ENCODE measurements around the gene EXD3.
A peak's percentile ranks its signal among the peaks of the same experiment; 100 is the strongest.

EXD3 gene

DNA sequence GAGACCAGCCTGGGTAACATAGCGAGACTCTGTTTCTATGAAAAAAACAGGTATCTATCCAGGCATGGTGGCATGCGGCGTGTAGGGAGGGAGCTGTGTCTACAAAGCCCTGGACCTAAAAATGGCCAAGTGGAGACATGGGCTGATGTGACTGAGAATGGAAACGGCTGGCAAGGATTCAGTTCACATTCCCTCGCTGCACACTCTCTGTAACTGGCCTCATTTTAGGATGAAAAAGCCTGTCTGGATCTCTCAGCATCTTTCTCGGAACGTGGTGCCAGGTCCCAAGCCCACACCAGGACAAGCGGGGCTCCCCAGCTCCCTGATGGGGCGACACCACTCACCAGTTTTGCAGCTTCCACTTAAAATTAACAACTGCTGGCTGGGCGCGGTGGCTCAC lies 13.4 kb downstream of the EXD3 start:
- DNase-seq = no peak

DNA sequence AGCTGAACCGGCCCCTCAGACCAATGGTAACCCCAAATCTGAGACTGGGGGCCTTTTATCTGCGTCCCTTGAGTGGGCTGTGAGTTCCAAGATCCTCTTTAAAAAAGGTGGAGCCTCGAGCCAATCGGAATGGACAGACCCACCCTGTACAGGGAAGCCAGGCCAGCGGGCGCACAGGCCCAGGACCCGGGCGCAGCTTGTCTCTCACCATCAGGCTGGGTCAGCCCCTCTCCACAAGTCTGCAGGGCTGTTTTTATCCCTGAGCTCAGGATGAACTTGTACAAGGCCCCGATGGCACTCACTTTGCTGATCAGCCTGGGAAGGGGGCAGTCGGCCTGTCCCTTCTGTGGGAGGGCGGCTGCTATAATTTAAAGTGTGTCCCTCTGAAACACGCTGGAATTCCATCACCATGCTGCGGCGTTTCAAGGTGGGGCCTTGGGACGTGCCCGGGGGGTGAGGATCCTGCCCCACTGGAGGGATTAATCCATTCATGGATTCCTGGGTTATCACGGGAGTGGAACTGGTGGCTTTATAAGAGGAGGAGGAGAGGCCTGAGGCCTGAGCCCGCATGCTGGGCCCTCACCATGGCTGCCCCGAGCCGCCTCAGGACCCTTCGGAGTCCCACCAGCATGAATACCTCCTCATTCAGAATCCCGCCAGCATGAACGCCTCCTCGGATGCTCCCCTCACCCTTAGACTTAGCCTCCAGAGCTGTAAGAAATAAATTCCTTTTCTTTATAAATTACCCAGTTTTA lies 14.1 kb downstream of the EXD3 start:
- DNase-seq = no peak

DNA sequence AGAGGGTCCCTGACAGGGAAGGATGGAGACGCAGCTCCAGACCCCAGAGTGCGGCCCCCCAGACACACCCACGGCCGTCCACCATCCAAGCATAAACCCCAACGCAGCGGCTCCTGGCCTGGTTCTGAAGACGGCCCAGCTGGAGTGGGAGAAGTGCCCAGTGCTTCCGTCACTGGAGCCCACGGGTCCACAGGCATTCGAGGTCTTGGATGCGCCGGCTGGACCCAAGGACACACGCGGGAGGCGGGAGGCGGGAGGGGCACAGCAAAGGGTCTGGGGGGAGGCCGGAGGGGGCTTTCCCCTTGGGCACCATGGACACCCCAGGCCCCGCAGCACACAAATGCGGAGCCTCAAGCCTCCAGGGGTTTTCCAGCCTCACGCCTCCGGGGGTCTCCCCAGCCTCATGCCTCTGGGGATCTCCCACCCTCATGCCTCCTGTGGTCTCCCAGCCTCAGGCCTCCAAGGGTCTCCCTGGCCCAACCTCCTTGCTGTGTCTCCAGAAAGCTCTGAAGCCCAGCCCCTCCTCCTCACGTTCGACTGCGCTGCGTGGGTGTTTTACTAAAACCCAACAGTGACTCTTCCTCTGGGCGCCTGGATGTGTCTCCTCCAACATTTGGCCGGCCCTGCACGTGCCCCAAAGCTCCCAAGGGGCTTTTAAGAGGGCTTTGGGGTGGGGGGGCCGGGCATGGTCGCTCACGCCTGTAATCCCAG lies 15.2 kb downstream of the EXD3 start:
- no peak for DNase-seq

DNA sequence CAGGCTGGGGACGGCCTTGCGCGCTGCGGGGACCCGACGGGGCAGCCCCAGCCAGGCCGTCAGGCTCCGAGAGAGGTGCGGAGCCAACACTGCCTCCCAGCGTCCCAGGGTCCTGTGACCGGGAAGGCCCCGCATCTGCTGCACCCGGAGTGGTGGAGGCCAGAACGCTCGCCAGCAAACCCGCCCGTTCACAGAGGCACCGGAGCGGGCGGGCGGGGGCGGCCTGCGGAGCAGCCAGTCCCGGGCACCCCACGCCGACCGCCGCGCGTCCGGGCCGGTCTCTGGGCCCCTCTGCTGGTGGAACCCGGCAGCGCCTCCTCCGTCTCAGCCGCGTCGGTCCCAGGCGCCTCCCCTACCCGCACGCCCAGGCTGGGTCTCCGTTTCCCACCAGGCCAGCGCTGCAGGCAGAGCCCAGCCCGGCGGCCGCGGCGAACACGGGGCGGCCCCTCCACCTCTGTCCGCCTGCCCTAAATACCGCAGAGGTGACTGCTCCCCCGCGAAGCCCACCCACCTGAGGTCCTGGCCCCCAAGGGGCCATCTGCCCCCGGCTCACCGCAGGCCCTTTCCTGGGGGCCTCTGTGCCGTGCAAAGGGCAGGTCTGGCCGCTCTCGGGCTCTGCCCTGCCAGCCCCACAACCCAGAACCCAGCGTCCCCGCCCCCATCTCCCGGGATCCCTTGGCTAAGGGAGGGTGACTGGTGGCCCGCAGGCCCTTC lies 15.9 kb downstream of the EXD3 start:
- peak; percentile 22 for DNase-seq

DNA sequence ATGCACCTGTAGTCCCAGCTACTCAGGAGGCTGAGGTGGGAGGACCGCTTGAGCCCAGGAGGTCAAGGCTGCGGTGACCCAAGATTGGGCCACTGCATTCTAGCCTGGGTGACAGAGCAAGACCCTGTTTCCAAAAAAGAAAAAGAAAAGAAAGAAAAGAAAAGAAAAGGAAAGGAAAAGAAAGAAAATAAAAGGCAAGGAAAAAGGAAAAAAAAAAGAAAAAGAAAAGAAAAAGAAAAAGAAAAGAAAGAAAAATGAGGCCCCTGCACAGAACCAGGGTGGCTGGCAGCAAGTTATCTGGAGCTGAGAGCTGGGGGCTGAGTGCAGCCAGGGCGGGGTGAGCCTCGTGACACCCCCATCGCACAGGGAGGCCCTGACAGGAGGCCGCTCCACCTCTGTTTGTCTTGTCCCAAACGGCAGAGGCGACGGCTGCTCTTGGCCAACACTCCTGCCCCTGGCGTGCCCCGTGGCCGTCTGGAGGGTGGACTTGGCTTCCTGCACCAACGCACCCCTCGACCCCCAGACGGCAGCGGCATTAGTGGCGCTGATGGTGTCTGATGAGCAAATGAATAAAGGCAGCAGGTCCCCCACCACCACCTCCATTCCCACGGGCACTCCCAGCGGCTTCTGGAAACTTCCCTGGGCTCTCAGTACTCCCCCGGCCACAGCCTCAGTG lies 16.7 kb downstream of the EXD3 start:
- DNase-seq = no peak

DNA sequence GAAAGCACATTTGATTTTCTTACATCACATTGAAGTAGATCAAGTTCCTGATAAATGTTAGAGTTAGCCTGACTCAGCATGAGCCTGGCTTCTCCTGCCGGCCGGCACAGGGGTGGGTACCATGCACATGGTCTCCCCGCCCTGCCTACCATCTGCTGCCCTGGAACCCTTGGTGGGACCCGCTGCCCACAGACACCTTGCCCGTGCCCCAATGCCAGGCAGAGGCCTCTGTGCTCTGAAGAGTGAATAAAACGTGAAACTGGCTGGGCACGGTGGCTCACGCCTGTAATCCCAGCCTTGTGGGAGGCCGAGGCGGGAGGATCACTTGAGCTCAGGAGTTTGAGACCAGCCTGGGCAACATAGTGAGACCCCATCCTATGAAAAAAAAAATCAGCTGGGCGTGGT lies 17.3 kb downstream of the EXD3 start:
- peak; percentile 25 for DNase-seq

DNA sequence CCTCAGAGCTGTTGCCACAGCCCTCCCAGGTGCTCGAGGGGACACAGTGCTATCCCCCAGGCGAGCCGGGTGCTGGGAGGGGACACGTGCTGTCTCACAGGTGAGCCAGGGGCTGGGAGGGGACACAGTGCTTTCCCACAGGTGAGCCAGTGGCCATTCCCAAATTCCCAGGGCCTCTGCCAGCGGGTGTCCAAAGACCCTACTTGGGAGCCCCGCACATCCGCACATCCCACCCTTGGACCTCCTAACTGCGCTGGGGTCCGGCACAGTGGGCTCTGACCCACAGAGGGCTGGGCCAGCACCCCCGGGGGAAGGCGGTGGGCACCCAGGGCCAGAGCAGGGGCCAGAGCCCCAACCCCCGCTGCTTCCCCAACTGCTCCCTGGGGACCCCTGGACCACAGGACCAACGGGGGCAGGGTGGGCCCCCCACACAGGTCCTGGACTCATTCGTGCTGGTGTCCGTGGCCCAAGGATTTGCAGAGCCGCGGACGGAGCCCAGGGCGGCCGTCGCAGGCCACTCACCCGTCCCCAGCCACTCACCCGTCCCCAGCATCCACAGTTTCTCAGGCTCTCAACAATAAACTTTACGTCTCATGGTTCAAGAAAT lies 17.9 kb downstream of the EXD3 start:
- DNase-seq = no peak

DNA sequence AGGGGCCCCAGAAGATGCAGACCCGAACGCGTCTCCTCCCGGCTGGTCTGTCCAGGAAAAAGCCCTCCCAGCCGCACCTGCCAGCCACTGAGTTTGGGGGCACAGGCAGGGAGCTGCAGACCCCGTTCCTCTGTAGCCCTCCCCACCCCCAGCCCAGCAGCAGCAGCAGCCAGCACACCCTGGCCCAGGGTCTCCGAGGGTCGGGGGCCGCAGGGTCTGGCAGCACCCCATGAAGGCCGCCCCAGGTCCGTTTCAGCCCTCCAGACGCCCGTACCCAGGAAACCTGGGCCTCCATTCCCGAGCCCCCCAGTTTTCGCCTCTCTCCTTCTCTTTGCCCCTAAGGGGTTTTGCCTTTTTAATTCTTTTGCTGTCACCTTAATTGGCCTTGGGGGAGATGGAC lies 19.7 kb downstream of the EXD3 start:
- no peak for DNase-seq

DNA sequence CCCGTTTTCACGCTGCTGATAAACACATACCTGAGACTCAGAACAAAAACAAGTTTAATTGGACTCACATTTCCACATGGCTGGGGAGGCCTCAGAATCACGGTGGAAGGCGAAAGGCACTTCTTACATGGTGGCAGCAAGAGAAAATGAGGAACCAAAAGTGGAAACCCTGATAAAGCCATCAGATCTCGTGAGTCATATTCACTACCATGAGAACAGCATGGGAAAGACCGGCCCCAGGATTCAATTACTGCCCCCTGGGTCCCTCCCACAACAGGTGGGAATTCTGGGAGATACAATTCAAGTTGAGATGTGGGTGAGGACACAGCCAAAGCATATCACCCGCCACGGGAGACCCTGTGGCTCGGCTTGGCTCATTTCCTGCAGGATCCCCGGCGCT lies 20.2 kb downstream of the EXD3 start:
- peak; percentile 36 for DNase-seq

DNA sequence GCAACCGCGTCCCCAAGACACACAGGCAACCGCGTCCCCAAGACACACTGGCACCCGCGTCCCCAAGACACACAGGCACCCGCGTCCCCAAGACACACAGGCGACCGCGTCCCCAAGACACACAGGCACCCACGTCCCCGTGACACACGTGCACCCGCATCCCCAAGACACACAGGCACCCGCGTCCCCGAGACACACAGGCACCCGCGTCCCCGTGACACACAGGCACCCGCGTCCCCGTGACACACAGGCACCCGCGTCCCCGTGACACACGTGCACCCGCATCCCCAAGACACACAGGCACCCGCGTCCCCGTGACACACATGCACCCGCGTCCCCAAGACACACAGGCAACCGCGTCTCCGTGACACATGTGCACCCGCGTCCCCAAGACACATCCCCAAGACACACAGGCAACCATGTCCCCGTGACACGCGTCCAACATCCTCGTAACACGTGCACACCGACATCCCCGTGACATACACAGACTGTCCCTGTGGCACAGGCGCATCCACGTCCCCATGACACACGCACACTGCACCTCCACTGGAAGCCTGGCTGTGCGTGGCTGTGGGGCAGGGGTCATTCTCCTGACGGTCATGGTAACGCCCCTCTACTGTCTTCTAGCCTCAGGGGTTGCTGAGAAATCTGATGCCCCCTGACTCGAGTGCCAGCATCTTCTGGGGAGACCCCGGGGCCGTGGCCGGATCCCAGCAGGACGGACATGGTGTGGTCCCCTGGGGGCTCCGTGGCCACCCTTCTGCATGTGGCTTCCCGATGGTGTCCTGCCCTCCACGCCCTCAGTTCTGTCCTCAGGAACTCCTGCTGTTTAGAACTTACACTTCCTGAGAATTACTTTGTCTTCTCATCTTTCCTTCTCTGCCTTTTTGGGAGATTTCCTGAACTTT lies 24.1 kb downstream of the EXD3 start:
- no peak for DNase-seq

DNA sequence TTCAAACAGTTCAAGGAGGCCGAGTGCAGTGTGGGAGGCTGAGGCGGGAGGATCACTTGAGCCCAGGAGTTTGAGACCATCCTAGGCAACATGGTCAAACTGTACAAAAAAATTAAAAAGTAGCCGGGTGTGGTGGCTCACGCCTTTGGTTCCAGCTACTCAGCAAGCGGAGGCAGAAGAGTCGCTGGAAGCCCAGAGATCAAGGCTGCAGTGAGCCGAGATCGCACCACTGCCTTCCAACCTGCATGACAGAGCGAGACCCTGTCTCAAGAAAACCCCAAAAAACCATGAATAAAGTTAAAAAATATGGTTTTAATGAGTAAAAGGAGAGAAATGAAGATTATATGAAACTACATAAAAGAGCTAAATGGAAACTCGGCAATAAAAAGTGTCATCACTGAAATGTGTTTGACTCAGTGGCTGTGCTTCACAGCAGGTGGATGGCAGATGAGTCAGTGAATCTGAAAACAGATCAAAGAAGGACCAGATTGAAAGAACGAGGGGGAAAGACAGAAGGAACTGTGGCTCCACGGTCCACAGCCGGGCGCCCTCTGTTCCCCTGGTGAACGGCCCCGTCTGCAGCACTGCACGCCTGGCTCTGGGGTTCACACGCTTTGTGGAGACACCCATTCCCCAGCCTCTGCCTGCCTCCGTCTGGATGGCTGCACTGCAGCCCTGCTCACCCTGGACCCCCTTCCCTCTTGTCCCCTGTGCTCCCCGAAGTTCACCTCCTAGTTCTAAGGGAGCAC lies 25.1 kb downstream of the EXD3 start:
- DNase-seq = no peak

DNA sequence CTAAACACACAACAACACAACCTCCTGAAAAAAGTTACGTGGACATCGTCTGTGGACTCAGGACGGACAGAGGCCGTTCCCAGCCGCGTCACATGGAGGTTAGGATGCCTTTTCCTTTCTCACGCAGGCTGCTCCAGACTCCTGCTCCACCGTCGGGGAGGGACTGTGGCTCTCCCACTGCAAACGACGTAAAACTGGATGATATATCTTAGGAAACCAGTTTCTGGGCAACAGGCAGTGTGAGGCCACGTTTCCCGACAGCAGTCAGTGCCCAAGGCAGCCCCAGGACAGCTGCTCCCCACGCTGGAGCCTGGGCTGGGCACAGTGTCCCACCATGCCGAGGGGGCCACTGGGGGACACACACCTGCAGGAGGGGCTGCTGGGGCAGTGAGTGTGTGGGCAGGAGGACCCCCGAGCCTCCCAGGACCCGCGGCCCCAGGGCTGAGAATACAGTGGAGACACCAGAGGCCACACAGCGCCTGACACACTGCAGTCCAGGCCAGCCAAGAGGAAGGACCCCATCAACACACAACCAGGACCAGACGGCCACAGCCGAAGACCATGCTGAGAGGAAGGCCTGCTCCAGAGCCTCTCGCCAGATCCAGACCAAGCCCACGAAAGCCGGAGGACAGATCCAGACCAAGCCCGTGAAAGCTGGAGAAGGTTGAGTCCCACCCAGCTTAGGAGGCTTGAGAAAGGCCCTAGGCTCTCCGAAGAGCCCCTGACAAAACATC lies 26.2 kb downstream of the EXD3 start:
- DNase-seq = no peak

DNA sequence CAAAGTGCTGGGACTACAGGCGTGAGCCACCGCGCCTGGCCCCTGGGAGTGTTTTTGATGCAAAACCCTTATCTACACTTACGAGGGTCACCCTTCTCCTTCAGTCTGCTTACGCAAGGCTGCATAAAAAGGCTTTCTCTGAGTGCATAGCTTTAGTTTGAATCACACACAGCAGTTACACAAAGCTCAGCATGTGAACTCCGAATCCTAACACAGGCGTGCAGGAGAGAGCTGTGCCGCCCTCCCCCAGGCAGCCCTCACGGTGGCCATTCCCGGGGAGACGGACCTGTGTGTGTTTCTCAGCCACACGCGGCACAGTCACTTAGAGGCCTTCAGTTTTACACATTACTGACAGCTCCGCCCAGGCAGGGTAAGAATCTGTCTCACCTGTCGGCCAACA lies 26.7 kb downstream of the EXD3 start:
- no peak for DNase-seq

DNA sequence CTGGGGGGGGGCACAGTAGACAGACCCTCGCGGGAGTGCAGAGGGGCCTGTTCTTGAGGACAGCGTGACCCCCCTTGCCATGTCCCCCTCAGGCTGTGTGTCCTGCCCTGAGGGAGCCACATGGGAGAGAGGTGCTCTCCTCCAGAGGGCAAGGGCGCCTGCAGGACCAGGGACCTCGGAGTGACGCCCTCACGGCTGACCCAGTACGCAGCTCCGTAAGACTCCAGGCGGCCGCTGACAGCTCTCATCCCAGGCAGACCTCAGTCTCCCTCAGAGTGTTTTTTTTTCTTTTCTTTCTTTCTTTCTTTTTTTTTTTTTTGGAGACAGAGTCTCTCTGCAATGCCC lies 27.3 kb downstream of the EXD3 start:
- no peak for DNase-seq

DNA sequence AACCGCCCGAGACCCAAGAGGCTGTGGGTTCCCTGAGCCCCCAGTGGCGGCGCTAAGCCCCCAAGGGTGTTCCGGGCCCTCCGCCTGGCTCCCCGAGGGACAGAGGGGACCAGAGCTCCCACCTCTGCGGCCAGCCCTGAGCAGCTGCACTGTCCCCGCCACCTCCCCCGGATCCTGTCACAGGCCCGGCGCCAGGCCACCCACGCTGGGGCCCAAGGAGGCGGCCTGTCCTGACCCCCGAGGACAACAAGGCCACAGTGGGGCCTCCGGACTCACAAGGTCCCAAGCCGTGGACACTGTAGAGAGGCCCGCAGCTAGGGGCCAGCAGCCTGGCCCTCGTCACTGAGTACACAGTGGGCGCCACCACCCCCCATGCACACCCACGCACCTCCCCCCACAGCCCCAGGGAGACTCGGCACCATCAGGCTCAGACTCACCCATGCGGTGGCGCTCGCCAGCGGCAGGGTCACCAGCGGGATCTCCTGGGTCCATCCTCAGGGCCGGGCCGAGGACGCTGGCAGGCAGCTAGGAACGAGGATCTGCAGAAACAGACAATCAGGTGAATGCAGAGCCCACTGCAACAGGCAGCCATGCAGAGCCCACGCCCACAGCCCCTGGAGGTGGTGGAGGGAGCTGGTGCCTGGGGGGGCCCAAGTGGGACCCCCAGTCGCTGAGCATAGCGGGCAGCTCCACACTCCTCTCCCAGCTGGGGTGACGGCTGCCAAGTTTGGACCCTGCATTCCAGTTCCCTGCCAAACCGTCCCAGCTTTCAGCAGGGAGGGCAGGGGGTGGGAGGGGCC lies 27.9 kb downstream of the EXD3 start:
- DNase-seq = no peak

DNA sequence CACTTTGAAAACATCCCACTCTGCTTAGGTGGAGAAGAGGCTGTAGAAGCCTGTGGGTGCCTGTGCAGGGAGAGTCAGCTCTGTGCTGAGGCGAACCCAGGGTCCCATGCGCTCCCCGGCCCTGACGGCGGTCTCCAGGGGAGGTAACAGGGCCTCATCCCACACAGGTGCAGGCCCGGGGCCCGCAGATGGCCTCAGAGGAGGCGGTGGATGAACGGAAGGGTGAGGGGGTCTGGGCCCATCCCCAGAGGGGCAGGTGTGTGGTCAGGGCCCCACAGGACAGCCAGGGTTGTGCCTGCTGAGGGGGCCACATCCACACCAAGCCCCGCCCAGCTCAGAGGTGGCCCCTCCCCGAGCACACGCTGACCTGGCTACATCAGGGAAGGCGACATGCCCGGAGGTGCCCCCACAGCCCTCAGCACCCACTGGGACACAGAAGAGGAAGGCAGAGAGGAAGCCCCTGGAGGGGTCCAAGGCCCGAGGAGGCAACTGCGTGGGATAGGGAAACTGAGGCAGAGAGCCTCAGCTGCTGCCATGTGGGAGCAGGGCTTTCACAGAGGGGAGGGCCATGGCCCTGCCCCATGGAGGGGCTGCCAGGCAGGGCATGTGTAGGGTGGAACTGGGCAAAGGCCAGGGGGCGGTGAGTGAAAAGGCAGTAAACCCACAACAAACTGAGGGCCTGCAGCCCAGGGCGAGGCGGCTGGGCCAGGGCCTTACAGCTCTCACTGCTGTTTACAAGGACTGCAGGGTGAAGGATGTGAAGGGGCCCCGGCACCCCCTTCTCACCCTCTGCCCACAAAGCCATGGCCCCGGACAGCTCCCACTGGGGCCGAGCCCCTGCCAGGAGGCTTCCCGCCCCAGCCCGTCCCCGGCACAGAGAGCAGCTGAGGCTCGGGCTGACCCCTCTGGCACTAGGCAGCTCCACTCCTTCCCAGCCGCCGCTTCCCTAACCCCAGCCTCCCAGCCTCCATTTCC lies 29.5 kb downstream of the EXD3 start:
- no peak for DNase-seq

DNA sequence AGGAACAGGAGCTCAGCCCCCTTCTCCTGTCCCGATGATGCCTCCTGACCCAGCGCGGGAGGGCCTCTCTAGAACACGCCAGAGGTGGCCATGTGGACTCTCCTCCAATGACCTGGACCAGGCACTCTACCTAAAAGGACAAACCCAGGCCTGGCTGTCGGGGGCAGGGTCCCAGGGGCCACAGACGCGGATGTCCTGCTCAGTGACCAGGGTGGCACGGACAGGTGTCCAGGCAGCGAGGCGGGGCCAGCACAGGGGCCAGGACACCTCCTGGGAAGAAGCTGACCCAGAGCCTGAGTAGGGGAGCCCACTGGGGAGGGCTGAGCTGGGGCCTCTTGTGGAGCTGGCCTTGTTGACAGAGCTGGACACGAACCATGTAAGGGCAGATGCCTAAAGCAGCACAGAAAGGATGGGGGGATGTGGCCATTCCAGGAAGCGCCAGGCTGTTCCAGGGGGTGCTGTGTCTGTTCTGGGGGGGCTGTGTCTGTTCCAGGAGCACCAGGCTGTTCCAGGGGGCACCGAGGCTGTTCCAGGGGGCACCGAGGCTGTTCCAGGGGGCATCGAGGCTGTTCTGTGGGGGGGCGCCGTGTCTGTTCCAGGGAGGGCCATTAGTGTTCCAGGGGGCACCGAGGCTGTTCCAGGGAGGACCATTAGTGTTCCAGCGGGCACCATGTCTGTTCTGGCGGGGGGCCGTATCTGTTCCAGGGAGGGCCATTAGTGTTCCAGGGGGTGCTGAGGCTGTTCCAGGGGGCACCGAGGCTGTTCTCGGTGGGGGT lies 30.5 kb downstream of the EXD3 start:
- no peak for DNase-seq

DNA sequence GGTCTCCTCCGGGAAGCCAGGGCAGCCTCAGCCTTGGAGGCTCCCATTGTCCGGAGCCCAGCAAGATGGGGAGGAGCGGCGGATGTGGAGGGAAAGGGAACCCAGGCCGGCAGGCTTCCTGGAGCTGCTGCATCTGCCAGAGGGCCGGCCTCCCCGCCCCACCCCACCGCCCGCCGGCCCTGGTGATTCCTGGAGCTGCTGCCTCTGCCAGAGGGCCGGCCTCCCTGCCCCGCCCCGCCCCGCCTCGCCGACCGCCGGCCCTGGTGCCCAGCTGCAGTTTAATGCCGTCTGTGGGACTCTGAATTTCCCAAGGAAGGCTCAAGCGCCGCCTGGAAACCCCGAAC lies 31.6 kb downstream of the EXD3 start:
- DNase-seq = no peak
